Mesenchymal stem cell (in vitro differentiated cells and primary cell): ENCODE data around the gene GPR33.

Source experiments
- DNase-seq: peaks from one replicate; pipeline ENCODE4 v3.0.0-alpha.2; 2013
- H2AFZ ChIP-seq: one replicate; pipeline ENCODE4 v1.6.1; 2013; ENCODE audit warnings: low read depth, mild to moderate bottlenecking, control low read depth, inconsistent platforms, low read length, moderate library complexity
- H2AK5ac ChIP-seq: 2 replicates; pipeline ENCODE4 v1.6.1; 2013; ENCODE audit warnings: low read length, moderate library complexity, mild to moderate bottlenecking, inconsistent platforms; ENCODE audit not compliant: severe bottlenecking
- H2BK120ac ChIP-seq: one replicate; pipeline ENCODE4 v1.6.1; 2013; ENCODE audit warnings: low read depth, mild to moderate bottlenecking, inconsistent platforms, low read length, moderate library complexity
- H2BK12ac ChIP-seq, 2 experiments: one replicate each; pipeline ENCODE4 v1.6.1; 2013; ENCODE audit warnings: inconsistent platforms in 2 of 2, low read length in 2 of 2, mild to moderate bottlenecking in 2 of 2, moderate library complexity in 2 of 2, control low read depth in 1 of 2
- H2BK15ac ChIP-seq: one replicate; pipeline ENCODE4 v1.6.1; 2013; ENCODE audit warnings: mild to moderate bottlenecking, low read depth, inconsistent platforms; ENCODE audit not compliant: poor library complexity, severe bottlenecking
- H2BK5ac ChIP-seq: 2 replicates; pipeline ENCODE4 v1.6.1; 2013; ENCODE audit warnings: low read depth, mild to moderate bottlenecking, low read length, control low read depth, inconsistent platforms; ENCODE audit not compliant: poor library complexity, severe bottlenecking
- H3K14ac ChIP-seq, 2 experiments: one replicate each; pipeline ENCODE4 v1.6.1; 2013; ENCODE audit warnings: inconsistent platforms in 2 of 2, low read length in 2 of 2, control low read depth in 1 of 2, mild to moderate bottlenecking in 1 of 2, moderate library complexity in 1 of 2
- H3K18ac ChIP-seq, 2 experiments: one replicate each; pipeline ENCODE4 v1.6.1; 2013; ENCODE audit warnings: inconsistent platforms in 2 of 2, low read length in 2 of 2, control low read depth in 1 of 2, low read depth in 1 of 2, mild to moderate bottlenecking in 1 of 2
- H3K23ac ChIP-seq, 2 experiments: one replicate each; pipeline ENCODE4 v1.6.1; 2013; ENCODE audit warnings: inconsistent platforms in 2 of 2, low read length in 2 of 2, mild to moderate bottlenecking in 2 of 2, moderate library complexity in 2 of 2, control low read depth in 1 of 2
- H3K27ac ChIP-seq: 2 replicates; pipeline ENCODE4 v1.5.1; 2013; ENCODE audit warnings: mild to moderate bottlenecking, moderate library complexity, low read length, control low read depth, inconsistent platforms; ENCODE audit not compliant: poor library complexity, severe bottlenecking
- H3K27me3 ChIP-seq, 2 experiments: 2 replicates each; pipeline versions ENCODE4 v1.6.1 to v1.7.0; 2013; ENCODE audit warnings: low read length in 2 of 2, mild to moderate bottlenecking in 2 of 2, moderate library complexity in 2 of 2, control low read depth in 1 of 2, inconsistent platforms in 1 of 2; ENCODE audit not compliant: control insufficient read depth in 1 of 2, insufficient read depth in 1 of 2
- H3K36me3 ChIP-seq, 2 experiments: 2 replicates each; pipeline versions ENCODE4 v1.6.1 to v1.7.0; 2013; ENCODE audit warnings: low read length in 2 of 2, control low read depth in 1 of 2, inconsistent platforms in 1 of 2, low read depth in 1 of 2, mild to moderate bottlenecking in 1 of 2; ENCODE audit not compliant: insufficient read depth in 2 of 2, control insufficient read depth in 1 of 2
- H3K4ac ChIP-seq, 2 experiments: one replicate each; pipeline ENCODE4 v1.6.1; 2013; ENCODE audit warnings: inconsistent platforms in 2 of 2, low read length in 2 of 2, mild to moderate bottlenecking in 2 of 2, moderate library complexity in 2 of 2, control low read depth in 1 of 2, low read depth in 1 of 2
- H3K4me1 ChIP-seq: 2 replicates; pipeline ENCODE4 v1.6.1; 2013; ENCODE audit warnings: low read depth, low read length, control low read depth; ENCODE audit not compliant: control insufficient read depth, insufficient read depth
- H3K4me2 ChIP-seq: 2 replicates; pipeline ENCODE4 v1.6.1; 2013; ENCODE audit warnings: low read length, mild to moderate bottlenecking, inconsistent platforms; ENCODE audit not compliant: poor library complexity, severe bottlenecking
- H3K4me3 ChIP-seq, 2 experiments: 2 replicates each; pipeline versions ENCODE4 v1.5.1 to v1.7.0; 2013; ENCODE audit warnings: low read length in 2 of 2, mild to moderate bottlenecking in 2 of 2, control low read depth in 1 of 2, low read depth in 1 of 2; ENCODE audit not compliant: insufficient read depth in 1 of 2
- H3K79me1 ChIP-seq: replicated peaks from 2 replicates; pipeline ENCODE4 v1.6.1; 2013; ENCODE audit warnings: mild to moderate bottlenecking, control low read depth, low read length, inconsistent platforms; ENCODE audit not compliant: poor library complexity, severe bottlenecking
- H3K9ac ChIP-seq: 2 replicates; pipeline ENCODE4 v1.7.0; 2013; ENCODE audit warnings: mild to moderate bottlenecking, low read length, moderate library complexity
- H3K9me3 ChIP-seq: 2 replicates; pipeline ENCODE4 v1.7.0; 2013; ENCODE audit warnings: mild to moderate bottlenecking, low read length; ENCODE audit not compliant: control insufficient read depth
- H4K8ac ChIP-seq: one replicate; pipeline ENCODE4 v1.6.1; 2013; ENCODE audit warnings: inconsistent platforms, mild to moderate bottlenecking, low read length, moderate library complexity
- H4K91ac ChIP-seq: one replicate; pipeline ENCODE4 v1.6.1; 2013; ENCODE audit warnings: mild to moderate bottlenecking, low read length, inconsistent platforms
- WGBS: methylation state at CpG from one replicate; pipeline ENCODE4 v1.1.7; 2013; ENCODE audit warnings: mixed read lengths; 5-methylcytosine and 5-hydroxymethylcytosine counted together

GPR33 gene

GRCh38 chr14:31479027-31479426 is 8.8 kb downstream of the GPR33 start:
- no peak overlapping the region for H2AK5ac ChIP-seq
- H3K4ac ChIP-seq: no peak overlapping the region
- no peak overlapping the region for H3K9ac ChIP-seq
- H2BK15ac ChIP-seq: no peak overlapping the region
- H3K79me1 ChIP-seq: no peaks in the 10 kb centered on the region
- H3K18ac ChIP-seq: no peak overlapping the region
- H3K14ac ChIP-seq: no peak overlapping the region
- H2AFZ ChIP-seq: no peak overlapping the region
- no peak overlapping the region for H3K4me3 ChIP-seq
- H4K8ac ChIP-seq: no peak overlapping the region
- H3K9me3 ChIP-seq: no peaks in the 10 kb centered on the region
- no peak overlapping the region for H2BK120ac ChIP-seq
- WGBS: 80% methylated on average over 1 of the region's 3 CpGs
- H3K23ac ChIP-seq: no peak overlapping the region
- no peaks in the 10 kb centered on the region for H3K36me3 ChIP-seq
- no peaks in the 10 kb centered on the region for H3K27me3 ChIP-seq
- no peak overlapping the region for H3K4me2 ChIP-seq
- no peak overlapping the region for H2BK5ac ChIP-seq
- no peak for DNase-seq
- H4K91ac ChIP-seq: no peak overlapping the region
- H2BK12ac ChIP-seq: no peak overlapping the region
- H3K27ac ChIP-seq: no peak overlapping the region
- no peaks in the 10 kb centered on the region for H3K4me1 ChIP-seq

GRCh38 chr14:31477248-31477647 is 10.6 kb downstream of the GPR33 start:
- Histone ChIP-seq H3K4me3 (no peak overlapping the region), H3K36me3 (no peaks in the 10 kb centered on the region), H3K9me3 (no peaks in the 10 kb centered on the region), H3K27ac (no peak overlapping the region), H3K14ac (no peak overlapping the region), H2AK5ac (no peak overlapping the region), H3K27me3 (no peaks in the 10 kb centered on the region), H3K79me1 (no peaks in the 10 kb centered on the region), H3K23ac (no peak overlapping the region), H3K4me2 (no peak overlapping the region), H4K91ac (no peak overlapping the region), H2BK12ac (no peak overlapping the region), H2BK5ac (no peak overlapping the region), H3K4ac (no peak overlapping the region), H4K8ac (no peak overlapping the region), H3K4me1 (no peaks in the 10 kb centered on the region), H2BK15ac (no peak overlapping the region), H3K18ac (no peak overlapping the region), H2BK120ac (no peak overlapping the region), H3K9ac (no peak overlapping the region), H2AFZ (no peak overlapping the region)
- no peak for DNase-seq
- WGBS: 96% methylated on average over 6 of the region's 6 CpGs

GRCh38 chr14:31476131-31476866 is 11.5 kb downstream of the GPR33 start:
- Histone ChIP-seq H3K79me1 (no peaks in the 10 kb centered on the region), H2AK5ac (no peak overlapping the region), H3K18ac (no peak overlapping the region), H3K23ac (no peak overlapping the region), H2BK120ac (no peak overlapping the region), H3K4ac (no peak overlapping the region), H3K4me2 (no peak overlapping the region), H2AFZ (no peak overlapping the region), H2BK15ac (no peak overlapping the region), H3K36me3 (no peaks in the 10 kb centered on the region), H2BK12ac (no peak overlapping the region), H3K9ac (no peak overlapping the region), H3K4me1 (no peaks in the 10 kb centered on the region), H2BK5ac (no peak overlapping the region), H4K8ac (no peak overlapping the region), H3K9me3 (no peaks in the 10 kb centered on the region), H3K4me3 (no peak overlapping the region), H3K27ac (no peak overlapping the region), H3K14ac (no peak overlapping the region), H4K91ac (no peak overlapping the region), H3K27me3 (no peaks in the 10 kb centered on the region)
- WGBS: 94% methylated on average over 4 of the region's 4 CpGs
- no peak for DNase-seq

GRCh38 chr14:31466554-31466953 is 21.3 kb downstream of the GPR33 start:
- Histone ChIP-seq H3K4me2 (no peak overlapping the region), H2BK12ac (no peak overlapping the region), H4K91ac (no peak overlapping the region), H3K14ac (no peak overlapping the region), H2AFZ (no peak overlapping the region), H3K27me3 (no peaks in the 10 kb centered on the region), H3K23ac (no peak overlapping the region), H3K4me1 (no peaks in the 10 kb centered on the region), H2BK15ac (no peak overlapping the region), H3K27ac (no peak overlapping the region), H3K9ac (no peak overlapping the region), H3K4ac (no peak overlapping the region), H3K4me3 (no peak overlapping the region), H3K18ac (no peak overlapping the region), H2BK120ac (no peak overlapping the region), H3K9me3 (no peaks in the 10 kb centered on the region), H2BK5ac (no peak overlapping the region), H2AK5ac (no peak overlapping the region), H4K8ac (no peak overlapping the region), H3K79me1 (no peaks in the 10 kb centered on the region), H3K36me3 (no peaks in the 10 kb centered on the region)
- DNase-seq: no peak
- WGBS: 95% methylated on average over 6 of the region's 6 CpGs
